ENCODE results near the gene NDUFB6.

GRCh38 chr9:32558408-32558934, 14.5 kb downstream of the NDUFB6 start:
- TF ChIP-seq IRF2 (CRISPR knock-in tag; IDR thresholded peaks at IDR 0.05; ENCODE audit: borderline replicate concordance, low read depth): no peak
- TF ChIP-seq NFYB (CRISPR knock-in tag; conservative IDR thresholded peaks at IDR 0.05; ENCODE audit: low read depth): no peak
- TF ChIP-seq, protein P1, sequence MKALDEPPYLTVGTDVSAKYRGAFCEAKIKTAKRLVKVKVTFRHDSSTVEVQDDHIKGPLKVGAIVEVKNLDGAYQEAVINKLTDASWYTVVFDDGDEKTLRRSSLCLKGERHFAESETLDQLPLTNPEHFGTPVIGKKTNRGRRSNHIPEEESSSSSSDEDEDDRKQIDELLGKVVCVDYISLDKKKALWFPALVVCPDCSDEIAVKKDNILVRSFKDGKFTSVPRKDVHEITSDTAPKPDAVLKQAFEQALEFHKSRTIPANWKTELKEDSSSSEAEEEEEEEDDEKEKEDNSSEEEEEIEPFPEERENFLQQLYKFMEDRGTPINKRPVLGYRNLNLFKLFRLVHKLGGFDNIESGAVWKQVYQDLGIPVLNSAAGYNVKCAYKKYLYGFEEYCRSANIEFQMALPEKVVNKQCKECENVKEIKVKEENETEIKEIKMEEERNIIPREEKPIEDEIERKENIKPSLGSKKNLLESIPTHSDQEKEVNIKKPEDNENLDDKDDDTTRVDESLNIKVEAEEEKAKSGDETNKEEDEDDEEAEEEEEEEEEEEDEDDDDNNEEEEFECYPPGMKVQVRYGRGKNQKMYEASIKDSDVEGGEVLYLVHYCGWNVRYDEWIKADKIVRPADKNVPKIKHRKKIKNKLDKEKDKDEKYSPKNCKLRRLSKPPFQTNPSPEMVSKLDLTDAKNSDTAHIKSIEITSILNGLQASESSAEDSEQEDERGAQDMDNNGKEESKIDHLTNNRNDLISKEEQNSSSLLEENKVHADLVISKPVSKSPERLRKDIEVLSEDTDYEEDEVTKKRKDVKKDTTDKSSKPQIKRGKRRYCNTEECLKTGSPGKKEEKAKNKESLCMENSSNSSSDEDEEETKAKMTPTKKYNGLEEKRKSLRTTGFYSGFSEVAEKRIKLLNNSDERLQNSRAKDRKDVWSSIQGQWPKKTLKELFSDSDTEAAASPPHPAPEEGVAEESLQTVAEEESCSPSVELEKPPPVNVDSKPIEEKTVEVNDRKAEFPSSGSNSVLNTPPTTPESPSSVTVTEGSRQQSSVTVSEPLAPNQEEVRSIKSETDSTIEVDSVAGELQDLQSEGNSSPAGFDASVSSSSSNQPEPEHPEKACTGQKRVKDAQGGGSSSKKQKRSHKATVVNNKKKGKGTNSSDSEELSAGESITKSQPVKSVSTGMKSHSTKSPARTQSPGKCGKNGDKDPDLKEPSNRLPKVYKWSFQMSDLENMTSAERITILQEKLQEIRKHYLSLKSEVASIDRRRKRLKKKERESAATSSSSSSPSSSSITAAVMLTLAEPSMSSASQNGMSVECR (CRISPR knock-in tag; IDR thresholded peaks at IDR 0.05; ENCODE audit: borderline replicate concordance): no peak
- TF ChIP-seq, protein P2, sequence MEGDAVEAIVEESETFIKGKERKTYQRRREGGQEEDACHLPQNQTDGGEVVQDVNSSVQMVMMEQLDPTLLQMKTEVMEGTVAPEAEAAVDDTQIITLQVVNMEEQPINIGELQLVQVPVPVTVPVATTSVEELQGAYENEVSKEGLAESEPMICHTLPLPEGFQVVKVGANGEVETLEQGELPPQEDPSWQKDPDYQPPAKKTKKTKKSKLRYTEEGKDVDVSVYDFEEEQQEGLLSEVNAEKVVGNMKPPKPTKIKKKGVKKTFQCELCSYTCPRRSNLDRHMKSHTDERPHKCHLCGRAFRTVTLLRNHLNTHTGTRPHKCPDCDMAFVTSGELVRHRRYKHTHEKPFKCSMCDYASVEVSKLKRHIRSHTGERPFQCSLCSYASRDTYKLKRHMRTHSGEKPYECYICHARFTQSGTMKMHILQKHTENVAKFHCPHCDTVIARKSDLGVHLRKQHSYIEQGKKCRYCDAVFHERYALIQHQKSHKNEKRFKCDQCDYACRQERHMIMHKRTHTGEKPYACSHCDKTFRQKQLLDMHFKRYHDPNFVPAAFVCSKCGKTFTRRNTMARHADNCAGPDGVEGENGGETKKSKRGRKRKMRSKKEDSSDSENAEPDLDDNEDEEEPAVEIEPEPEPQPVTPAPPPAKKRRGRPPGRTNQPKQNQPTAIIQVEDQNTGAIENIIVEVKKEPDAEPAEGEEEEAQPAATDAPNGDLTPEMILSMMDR (IDR thresholded peaks at IDR 0.05): no peak
- TF ChIP-seq KAT7 (CRISPR knock-in tag; IDR thresholded peaks at IDR 0.05; ENCODE audit: borderline replicate concordance): no peak
- TF ChIP-seq ELF4 (CRISPR knock-in tag; IDR thresholded peaks at IDR 0.05; ENCODE audit: low read depth): no peak

Data from WTC11 (cell line).